Neural progenitor cell (in vitro differentiated cells): Measurements from ENCODE around the gene RTP3. TPM values are rescaled to one million over a fixed set of nuclear protein-coding genes. Genes with fewer than 3 reads are reported as not detected.

ENCODE experiments used
- DNase-seq: peaks from one replicate; pipeline ENCODE4 v3.0.0-alpha.2; 2016; ENCODE audit warnings: low spot score
- H2AFZ ChIP-seq: fragments of 200-600 bp; sonication (generic); replicated peaks from 2 replicates; pipeline ENCODE4 v1.6.1; 2016; ENCODE audit warnings: antibody characterized with exemption
- H3F3A ChIP-seq: fragments of 200-600 bp; sonication (generic); 2 replicates; pipeline ENCODE4 v1.6.1; 2016; ENCODE audit warnings: antibody characterized with exemption, low read depth
- H3K27ac ChIP-seq: fragments of 200-600 bp; sonication (generic); 2 replicates; pipeline ENCODE4 v1.5.1; 2016; ENCODE audit warnings: mild to moderate bottlenecking
- H3K27me3 ChIP-seq: fragments of 200-600 bp; sonication (generic); 2 replicates; pipeline ENCODE4 v1.6.1; 2016; ENCODE audit warnings: mild to moderate bottlenecking, moderate library complexity
- H3K36me3 ChIP-seq: fragments of 200-600 bp; sonication (generic); 2 replicates; pipeline ENCODE4 v1.5.1; 2016
- H3K4me1 ChIP-seq: fragments of 200-600 bp; sonication (generic); 2 replicates; pipeline ENCODE4 v1.6.1; 2016; ENCODE audit warnings: mixed run types
- H3K4me2 ChIP-seq: fragments of 200-600 bp; sonication (generic); 2 replicates; pipeline ENCODE4 v1.6.1; 2016
- H3K4me3 ChIP-seq: fragments of 200-600 bp; sonication (generic); 2 replicates; pipeline ENCODE4 v1.5.1; 2016
- H3K79me2 ChIP-seq: fragments of 200-600 bp; sonication (generic); 2 replicates; pipeline ENCODE4 v1.6.1; 2016; ENCODE audit warnings: low read depth
- H3K9ac ChIP-seq: fragments of 200-600 bp; sonication (generic); 2 replicates; pipeline ENCODE4 v1.6.1; 2016
- H3K9me3 ChIP-seq: fragments of 200-600 bp; sonication (generic); 2 replicates; pipeline ENCODE4 v1.5.1; 2016; ENCODE audit warnings: low read depth
- H4K20me1 ChIP-seq: fragments of 200-600 bp; sonication (generic); 2 replicates; pipeline ENCODE4 v1.6.1; 2016; ENCODE audit warnings: low read depth
- H3K27ac Mint-ChIP-seq: 3 replicates; pipeline ENCODE4 v1.8.0; 2021; ENCODE audit warnings: mixed read lengths
- H3K27me3 Mint-ChIP-seq: 2 replicates; pipeline ENCODE4 v1.8.0; 2022; ENCODE audit warnings: low read depth, mild to moderate bottlenecking, inconsistent platforms, moderate library complexity, mixed read lengths; ENCODE audit not compliant: insufficient read depth
- H3K36me3 Mint-ChIP-seq: 3 replicates; pipeline ENCODE4 v1.8.0; 2021; ENCODE audit warnings: mixed read lengths
- H3K4me1 Mint-ChIP-seq: 3 replicates; pipeline ENCODE4 v1.8.0; 2021; ENCODE audit warnings: mixed read lengths
- H3K4me3 Mint-ChIP-seq: 3 replicates; pipeline ENCODE4 v1.8.0; 2021; ENCODE audit warnings: mild to moderate bottlenecking, moderate library complexity, mixed read lengths
- H3K9me3 Mint-ChIP-seq: 3 replicates; pipeline ENCODE4 v1.8.0; 2020; ENCODE audit warnings: mixed read lengths
- EZH2 ChIP-seq: fragments of 200-600 bp; sonication (generic); IDR thresholded peaks from 2 replicates; pipeline ENCODE4 v1.6.1; 2017; ENCODE audit warnings: antibody characterized with exemption, mild to moderate bottlenecking, moderate library complexity
- EZH2phosphoT487 ChIP-seq: fragments of 200-600 bp; sonication (generic); IDR thresholded peaks from 2 replicates; pipeline ENCODE4 v1.6.1; 2017; ENCODE audit warnings: antibody characterized with exemption
- total RNA-seq: library from RNA; depleted of rRNA; stranded (reverse); fragments of >200 nt; gene quantifications from 2 replicates; pipeline ENCODE4 v1.2.3, GENCODE V29; 2015; ENCODE audit warnings: low replicate concordance
- TF ChIP-seq, protein P1 (sequence below): fragments of 200-600 bp; sonication (generic); IDR thresholded peaks from 2 replicates; pipeline ENCODE4 v1.5.1; 2017; ENCODE audit warnings: antibody characterized with exemption, mild to moderate bottlenecking

Gene RTP3
- total RNA-seq, 1 donor from 2014 or later: not detected

- Histone ChIP-seq H3K4me1 (no peaks in the 10 kb centered on the region), H3K36me3 (no peaks in the 10 kb centered on the region), H3K9ac (no peak overlapping the region), H3K4me2 (no peak overlapping the region), H3F3A (no peaks in the 10 kb centered on the region), H3K27me3 (no peaks in the 10 kb centered on the region), H2AFZ (no peak overlapping the region), H3K4me3 (no peak overlapping the region), H4K20me1 (no peaks in the 10 kb centered on the region), H3K27ac (no peak overlapping the region), H3K9me3 (no peaks in the 10 kb centered on the region), H3K79me2 (no peaks in the 10 kb centered on the region)
- Mint-ChIP-seq H3K27me3 (no peaks in the 10 kb centered on the region), H3K27ac (no peak overlapping the region), H3K4me1 (no peaks in the 10 kb centered on the region), H3K4me3 (no peak overlapping the region), H3K36me3 (no peaks in the 10 kb centered on the region), H3K9me3 (no peaks in the 10 kb centered on the region)
- TF ChIP-seq EZH2phosphoT487: no peak
- TF ChIP-seq, protein P1, sequence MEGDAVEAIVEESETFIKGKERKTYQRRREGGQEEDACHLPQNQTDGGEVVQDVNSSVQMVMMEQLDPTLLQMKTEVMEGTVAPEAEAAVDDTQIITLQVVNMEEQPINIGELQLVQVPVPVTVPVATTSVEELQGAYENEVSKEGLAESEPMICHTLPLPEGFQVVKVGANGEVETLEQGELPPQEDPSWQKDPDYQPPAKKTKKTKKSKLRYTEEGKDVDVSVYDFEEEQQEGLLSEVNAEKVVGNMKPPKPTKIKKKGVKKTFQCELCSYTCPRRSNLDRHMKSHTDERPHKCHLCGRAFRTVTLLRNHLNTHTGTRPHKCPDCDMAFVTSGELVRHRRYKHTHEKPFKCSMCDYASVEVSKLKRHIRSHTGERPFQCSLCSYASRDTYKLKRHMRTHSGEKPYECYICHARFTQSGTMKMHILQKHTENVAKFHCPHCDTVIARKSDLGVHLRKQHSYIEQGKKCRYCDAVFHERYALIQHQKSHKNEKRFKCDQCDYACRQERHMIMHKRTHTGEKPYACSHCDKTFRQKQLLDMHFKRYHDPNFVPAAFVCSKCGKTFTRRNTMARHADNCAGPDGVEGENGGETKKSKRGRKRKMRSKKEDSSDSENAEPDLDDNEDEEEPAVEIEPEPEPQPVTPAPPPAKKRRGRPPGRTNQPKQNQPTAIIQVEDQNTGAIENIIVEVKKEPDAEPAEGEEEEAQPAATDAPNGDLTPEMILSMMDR: no peak
- TF ChIP-seq EZH2: no peak
- DNase-seq: no peak
Observed at GRCh38 chr3:46538803-46539442, 41.1 kb downstream of the RTP3 start.

DNA sequence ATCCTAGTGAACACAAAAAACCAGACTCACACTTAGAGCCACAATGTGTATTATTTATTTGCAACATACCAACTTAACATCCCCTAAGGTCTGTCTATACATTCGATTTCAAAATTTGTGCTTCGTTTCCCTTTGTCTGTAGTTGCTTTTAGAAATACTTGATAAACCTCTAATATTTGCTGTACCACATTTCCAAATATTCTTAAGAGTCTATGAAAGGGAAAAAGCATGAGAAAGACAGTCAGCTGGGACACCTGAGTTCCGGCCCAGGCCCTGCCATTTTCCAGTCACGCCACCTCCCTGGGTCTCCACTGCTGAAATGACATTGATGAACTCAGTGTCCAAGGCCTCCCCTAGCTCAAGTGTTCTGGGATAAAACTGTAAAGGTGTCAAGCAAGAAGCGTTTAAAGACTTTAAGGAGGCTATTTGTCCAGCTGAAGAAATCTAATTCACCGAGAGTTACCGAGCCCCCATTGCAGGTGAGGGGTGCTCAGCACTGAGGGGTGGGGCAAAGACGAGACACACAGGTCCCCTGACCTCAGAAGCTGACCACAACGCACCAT, 41.7 kb downstream of the RTP3 start:
- Histone ChIP-seq H3K36me3 (no peaks in the 10 kb centered on the region), H3K27me3 (no peaks in the 10 kb centered on the region), H4K20me1 (no peaks in the 10 kb centered on the region), H3K4me3 (no peak overlapping the region), H3K9me3 (no peaks in the 10 kb centered on the region), H3K4me1 (no peaks in the 10 kb centered on the region), H3F3A (no peaks in the 10 kb centered on the region), H2AFZ (no peak overlapping the region), H3K4me2 (no peak overlapping the region), H3K79me2 (no peaks in the 10 kb centered on the region), H3K9ac (no peak overlapping the region), H3K27ac (no peak overlapping the region)
- Mint-ChIP-seq H3K4me3 (no peak overlapping the region), H3K27ac (no peak overlapping the region), H3K36me3 (no peaks in the 10 kb centered on the region), H3K9me3 (no peaks in the 10 kb centered on the region), H3K27me3 (peaks cover 3% of the 10 kb centered on the region), H3K4me1 (no peaks in the 10 kb centered on the region)
- DNase-seq: no peak
- TF ChIP-seq, protein P1: no peak
- TF ChIP-seq EZH2phosphoT487 (no peak), EZH2 (no peak)

- no peak overlapping the region for H3K9ac ChIP-seq
- no peak overlapping the region for H3K4me2 ChIP-seq
- DNase-seq: no peak
- Mint-ChIP-seq H3K27ac (no peak overlapping the region), H3K9me3 (no peaks in the 10 kb centered on the region), H3K4me3 (no peak overlapping the region), H3K36me3 (no peaks in the 10 kb centered on the region), H3K4me1 (no peaks in the 10 kb centered on the region), H3K27me3 (peaks cover 3% of the 10 kb centered on the region)
- H3F3A ChIP-seq: no peaks in the 10 kb centered on the region
- H4K20me1 ChIP-seq: no peaks in the 10 kb centered on the region
- no peaks in the 10 kb centered on the region for H3K4me1 ChIP-seq
- H3K27me3 ChIP-seq: no peaks in the 10 kb centered on the region
- no peak overlapping the region for H2AFZ ChIP-seq
- H3K4me3 ChIP-seq: no peak overlapping the region
- H3K9me3 ChIP-seq: no peaks in the 10 kb centered on the region
- no peak overlapping the region for H3K27ac ChIP-seq
- TF ChIP-seq EZH2phosphoT487: no peak
- no peak for TF ChIP-seq EZH2
- TF ChIP-seq, protein P1: no peak
- H3K36me3 ChIP-seq: no peaks in the 10 kb centered on the region
- no peaks in the 10 kb centered on the region for H3K79me2 ChIP-seq
Observed at GRCh38 chr3:46540550-46540949, 42.8 kb downstream of the RTP3 start.
